Measurements from ENCODE around the gene RELN.
"Not testable (repeated sequence)": the region's sequence is repeated elsewhere in the genome, so short reads cannot be mapped to it uniquely, and the experiment has no call there.

The RELN gene

GRCh38 chr7:103787041-103787440, 202.4 kb downstream of the RELN start:
- not testable (repeated sequence) for DNase-seq (ENCODE audit: low read depth)

- no peak for DNase-seq (ENCODE audit: low read depth)
These were observed 204.7 kb downstream of the RELN start for GRCh38 chr7:103784646-103785286.

- no peak for DNase-seq (ENCODE audit: low read depth)
These were observed 208.0 kb downstream of the RELN start for GRCh38 chr7:103781409-103781808.

- DNase-seq (ENCODE audit: low read depth): not testable (repeated sequence)
These were observed 208.9 kb downstream of the RELN start for GRCh38 chr7:103780561-103780960.

- DNase-seq (ENCODE audit: low read depth): no peak
These were observed 212.0 kb downstream of the RELN start for GRCh38 chr7:103777440-103777839.

- no peak for DNase-seq (ENCODE audit: low read depth)
These were observed 215.7 kb downstream of the RELN start for GRCh38 chr7:103773726-103774125.

- peak; percentile 11 for DNase-seq (ENCODE audit: low read depth)
These were observed 217.2 kb downstream of the RELN start for GRCh38 chr7:103772171-103772773.

GRCh38 chr7:103771294-103771693, 218.2 kb downstream of the RELN start:
- no peak for DNase-seq (ENCODE audit: low read depth)

GRCh38 chr7:103766660-103767059, 222.8 kb downstream of the RELN start:
- DNase-seq (ENCODE audit: low read depth): no peak

- DNase-seq (ENCODE audit: low read depth): no peak
These were observed 223.6 kb downstream of the RELN start for GRCh38 chr7:103765901-103766300.

GRCh38 chr7:103764901-103765300, 224.6 kb downstream of the RELN start:
- no peak for DNase-seq (ENCODE audit: low read depth)

- no peak for DNase-seq (ENCODE audit: low read depth)
These were observed 226.6 kb downstream of the RELN start for GRCh38 chr7:103762877-103763276.

GRCh38 chr7:103762065-103762760, 227.2 kb downstream of the RELN start:
- no peak for DNase-seq (ENCODE audit: low read depth)

- peak; percentile 47 for DNase-seq (ENCODE audit: low read depth)
These were observed 236.5 kb downstream of the RELN start for GRCh38 chr7:103752995-103753394.

- no peak for DNase-seq (ENCODE audit: low read depth)
These were observed 238.1 kb downstream of the RELN start for GRCh38 chr7:103751311-103751880.

- no peak for DNase-seq (ENCODE audit: low read depth)
These were observed 240.8 kb downstream of the RELN start for GRCh38 chr7:103748680-103749079.

GRCh38 chr7:103735377-103735776, 254.1 kb downstream of the RELN start:
- peak; percentile 59 for DNase-seq (ENCODE audit: low read depth)

GRCh38 chr7:103731169-103731568, 258.3 kb downstream of the RELN start:
- no peak for DNase-seq (ENCODE audit: low read depth)

GRCh38 chr7:103729026-103729425, 260.4 kb downstream of the RELN start:
- DNase-seq (ENCODE audit: low read depth): no peak

GRCh38 chr7:103727982-103728610, 261.4 kb downstream of the RELN start:
- DNase-seq (ENCODE audit: low read depth): no peak

GRCh38 chr7:103719070-103719469, 270.4 kb downstream of the RELN start:
- peak; percentile 37 for DNase-seq (ENCODE audit: low read depth)

- peak; percentile 65 for DNase-seq (ENCODE audit: low read depth)
These were observed 270.9 kb downstream of the RELN start for GRCh38 chr7:103718482-103719061.

All from EH (cell line).